H9 (cell line): Measurements from ENCODE around the gene LSMEM2. TPM values are rescaled to one million over a fixed set of nuclear protein-coding genes. Genes with fewer than 3 reads are reported as not detected.

Source experiments
- DNase-seq: peaks from one replicate; pipeline ENCODE4 v3.0.0-alpha.2; 2017
- H2AFZ ChIP-seq: one replicate; pipeline ENCODE4 v1.6.1; 2013; ENCODE audit warnings: mild to moderate bottlenecking, low read length, control low read depth, moderate library complexity
- H2AK5ac ChIP-seq: 2 replicates; pipeline ENCODE4 v1.6.1; 2013; ENCODE audit warnings: low read length, control low read depth, mixed read lengths; ENCODE audit not compliant: insufficient read length
- H2BK120ac ChIP-seq: one replicate; pipeline ENCODE4 v1.6.1; 2013; ENCODE audit warnings: low read depth, mild to moderate bottlenecking, low read length, control low read depth, inconsistent platforms; ENCODE audit not compliant: poor library complexity, severe bottlenecking
- H2BK12ac ChIP-seq: 2 replicates; pipeline ENCODE4 v1.6.1; 2013; ENCODE audit warnings: low read length, control low read depth, mixed read lengths, low read depth; ENCODE audit not compliant: insufficient read length
- H2BK15ac ChIP-seq: 2 replicates; pipeline ENCODE4 v1.6.1; 2013; ENCODE audit warnings: low read depth, low read length, control low read depth
- H2BK20ac ChIP-seq: one replicate; pipeline ENCODE4 v1.6.1; 2013; ENCODE audit warnings: low read depth, mild to moderate bottlenecking, low read length, control low read depth, inconsistent platforms; ENCODE audit not compliant: poor library complexity, severe bottlenecking
- H2BK5ac ChIP-seq: 2 replicates; pipeline ENCODE4 v1.6.1; 2013; ENCODE audit warnings: low read length, control low read depth, mixed read lengths; ENCODE audit not compliant: insufficient read length
- H3K14ac ChIP-seq: 2 replicates; pipeline ENCODE4 v1.6.1; 2013; ENCODE audit warnings: low read length, control low read depth; ENCODE audit not compliant: insufficient read depth
- H3K18ac ChIP-seq: 2 replicates; pipeline ENCODE4 v1.6.1; 2013; ENCODE audit warnings: low read depth, mild to moderate bottlenecking, mixed read lengths, low read length, control low read depth; ENCODE audit not compliant: insufficient read length
- H3K23ac ChIP-seq: 2 replicates; pipeline ENCODE4 v1.6.1; 2013; ENCODE audit warnings: low read length, control low read depth, mixed read lengths, low read depth; ENCODE audit not compliant: insufficient read length
- H3K23me2 ChIP-seq: 2 replicates; pipeline ENCODE4 v1.6.1; 2013; ENCODE audit warnings: low read depth, mild to moderate bottlenecking, mixed read lengths, low read length, control low read depth; ENCODE audit not compliant: insufficient read length, poor library complexity, severe bottlenecking
- H3K27ac ChIP-seq: 2 replicates; pipeline ENCODE4 v1.5.1; 2013; ENCODE audit warnings: low read length, control low read depth, mixed read lengths, low read depth; ENCODE audit not compliant: insufficient read length
- H3K27me3 ChIP-seq: 2 replicates; pipeline ENCODE4 v1.6.1; 2013; ENCODE audit warnings: low read length, control low read depth, inconsistent platforms; ENCODE audit not compliant: insufficient read depth
- H3K4ac ChIP-seq: 2 replicates; pipeline ENCODE4 v1.6.1; 2013; ENCODE audit warnings: low read depth, mild to moderate bottlenecking, control low read depth, inconsistent platforms, low read length, moderate library complexity
- H3K4me1 ChIP-seq: 2 replicates; pipeline ENCODE4 v1.6.1; 2013; ENCODE audit warnings: low read length, control low read depth, inconsistent platforms; ENCODE audit not compliant: insufficient read depth
- H3K4me2 ChIP-seq: 2 replicates; pipeline ENCODE4 v1.6.1; 2013; ENCODE audit warnings: low read length, control low read depth, mixed read lengths; ENCODE audit not compliant: insufficient read length, insufficient read depth
- H3K56ac ChIP-seq: 2 replicates; pipeline ENCODE4 v1.6.1; 2013; ENCODE audit warnings: low read depth, mild to moderate bottlenecking, mixed read lengths, low read length, control low read depth; ENCODE audit not compliant: insufficient read length
- H3K79me1 ChIP-seq: 2 replicates; pipeline ENCODE4 v1.6.1; 2013; ENCODE audit warnings: low read depth, mild to moderate bottlenecking, moderate library complexity, low read length, control low read depth, inconsistent platforms; ENCODE audit not compliant: insufficient read depth, poor library complexity, severe bottlenecking
- H3K79me2 ChIP-seq: 2 replicates; pipeline ENCODE4 v1.6.1; 2013; ENCODE audit warnings: low read length, control low read depth, inconsistent platforms; ENCODE audit not compliant: insufficient read depth
- H3K9ac ChIP-seq: 2 replicates; pipeline ENCODE4 v1.6.1; 2013; ENCODE audit warnings: low read length, control low read depth, mixed read lengths; ENCODE audit not compliant: insufficient read length; ENCODE audit errors: extremely low read depth
- H3K9me3 ChIP-seq: one replicate; pipeline ENCODE4 v1.6.1; 2013; ENCODE audit warnings: low read depth, low read length, inconsistent platforms; ENCODE audit not compliant: control insufficient read depth
- H3T11ph ChIP-seq: one replicate; pipeline ENCODE4 v1.6.1; 2013; ENCODE audit warnings: mild to moderate bottlenecking, low read length, control low read depth, inconsistent platforms
- H4K20me1 ChIP-seq: one replicate; pipeline ENCODE4 v1.6.1; 2013; ENCODE audit not compliant: control insufficient read depth, insufficient read length, insufficient read depth
- H4K5ac ChIP-seq: 2 replicates; pipeline ENCODE4 v1.6.1; 2013; ENCODE audit warnings: low read depth, mild to moderate bottlenecking, mixed read lengths, low read length, control low read depth; ENCODE audit not compliant: insufficient read length
- H4K8ac ChIP-seq: replicated peaks from 2 replicates; pipeline ENCODE4 v1.6.1; 2013; ENCODE audit warnings: low read length, control low read depth, mixed read lengths, low read depth; ENCODE audit not compliant: insufficient read length
- H4K91ac ChIP-seq: 2 replicates; pipeline ENCODE4 v1.6.1; 2013; ENCODE audit warnings: low read depth, mild to moderate bottlenecking, moderate library complexity, mixed read lengths, low read length, control low read depth; ENCODE audit not compliant: insufficient read length
- H3K27ac Mint-ChIP-seq, 3 experiments: 2 replicates in 2 of 3; 3 replicates in 1 of 3; pipeline ENCODE4 v1.8.0; 2020 to 2021; ENCODE audit warnings: mixed read lengths in 3 of 3, mild to moderate bottlenecking in 1 of 3, moderate library complexity in 1 of 3
- H3K27me3 Mint-ChIP-seq: 2 replicates; pipeline ENCODE4 v1.8.0; 2021; ENCODE audit warnings: low read depth, mild to moderate bottlenecking, moderate library complexity, mixed read lengths
- H3K36me3 Mint-ChIP-seq, 3 experiments: 2 replicates in 2 of 3; 3 replicates in 1 of 3; pipeline ENCODE4 v1.8.0; 2020 to 2021; ENCODE audit warnings: low read depth in 3 of 3, mixed read lengths in 3 of 3; ENCODE audit not compliant: insufficient read depth in 1 of 3
- H3K4me1 Mint-ChIP-seq, 2 experiments: 2 replicates each; pipeline ENCODE4 v1.8.0; 2020; ENCODE audit warnings: mixed read lengths in 2 of 2
- H3K4me3 Mint-ChIP-seq, 2 experiments: 2 replicates in 1 of 2; 3 replicates in 1 of 2; pipeline ENCODE4 v1.8.0; 2020 to 2021; ENCODE audit warnings: mild to moderate bottlenecking in 2 of 2, mixed read lengths in 2 of 2, moderate library complexity in 1 of 2
- H3K9me3 Mint-ChIP-seq, 2 experiments: 2 replicates in 1 of 2; 3 replicates in 1 of 2; pipeline ENCODE4 v1.8.0; 2020; ENCODE audit warnings: mild to moderate bottlenecking in 2 of 2, mixed read lengths in 2 of 2, moderate library complexity in 1 of 2
- CTCF ChIP-seq: fragments of 200-600 bp; sonication (generic); conservative IDR thresholded peaks from 3 replicates; pipeline ENCODE4 v1.8.0; 2021; ENCODE audit warnings: antibody characterized with exemption, mild to moderate bottlenecking
- WGBS: extraction: QIAGEN DNeasy Blood & Tissue Kit; methylation state at CpG from one replicate; pipeline ENCODE4 v1.1.7; 2013; ENCODE audit warnings: missing lambda C conversion rate, low lambda C conversion rate, mixed read lengths; ENCODE audit not compliant: insufficient read length; ENCODE audit errors: extremely low coverage; 5-methylcytosine and 5-hydroxymethylcytosine counted together
- total RNA-seq: library from RNA; stranded (reverse); gene quantifications from 2 replicates; pipeline ENCODE4 v1.2.1, GENCODE V29; 2021

LSMEM2 gene
- total RNA-seq, 1 experiment from 2014 or later, result 0.50 TPM

GRCh38 chr3:50263478-50264382 is 15.2 kb upstream of the LSMEM2 start:
- Mint-ChIP-seq H3K27me3 (peaks cover 3% of the 10 kb centered on the region; the same call in 1 of the 2 replicates), H3K27ac (peak overlapping the region; percentile 97 to 98 (median 98)), H3K36me3 (peaks cover 0 to 3% (median 2%) of the 10 kb centered on the region in 3 experiments; a peak in 3 of 7 replicates), H3K9me3 (no peaks in the 10 kb centered on the region), H3K4me1 (peaks cover 49 to 71% of the 10 kb centered on the region in 2 experiments), H3K4me3 (peak overlapping the region in 1 of 2 experiments; percentile 71; a peak in 3 of 5 replicates)
- H3K9ac ChIP-seq, result no peak overlapping the region
- H4K91ac ChIP-seq, result no peak overlapping the region
- no peaks in the 10 kb centered on the region for H3K27me3 ChIP-seq
- H4K8ac ChIP-seq, result no peak overlapping the region
- no peak overlapping the region for H3T11ph ChIP-seq
- H2AFZ ChIP-seq, result no peak overlapping the region
- no peak overlapping the region for H2BK15ac ChIP-seq
- H2BK120ac ChIP-seq, result no peak overlapping the region
- peak overlapping the region; percentile 3; the same call in 1 of the 2 replicates for H3K14ac ChIP-seq
- H2BK5ac ChIP-seq, result no peak overlapping the region
- no peak for TF ChIP-seq CTCF
- H3K23ac ChIP-seq, result no peak overlapping the region
- WGBS, result no CpG with 5 or more reads among the region's 6 CpGs
- no peak overlapping the region for H3K4ac ChIP-seq
- peak overlapping the region; percentile 81 for H3K18ac ChIP-seq
- no peak overlapping the region for H2AK5ac ChIP-seq
- no peaks in the 10 kb centered on the region for H3K9me3 ChIP-seq
- no peak overlapping the region for H2BK20ac ChIP-seq
- no peak for DNase-seq
- peaks cover 5% of the 10 kb centered on the region; the same call in 1 of the 2 replicates for H3K4me1 ChIP-seq
- H3K4me2 ChIP-seq, result peak overlapping the region; percentile 36
- no peaks in the 10 kb centered on the region for H4K20me1 ChIP-seq
- H4K5ac ChIP-seq, result no peak overlapping the region
- H3K79me2 ChIP-seq, result no peaks in the 10 kb centered on the region
- H3K27ac ChIP-seq, result peak overlapping the region; percentile 48
- no peaks in the 10 kb centered on the region for H3K79me1 ChIP-seq
- H2BK12ac ChIP-seq, result no peak overlapping the region
- no peak overlapping the region for H3K56ac ChIP-seq
- H3K23me2 ChIP-seq, result no peaks in the 10 kb centered on the region
